ENCODE results near the gene OR10G4.
"Not testable (repeated sequence)": the region's sequence is repeated elsewhere in the genome, so short reads cannot be mapped to it uniquely, and the experiment has no call there.

The OR10G4 gene, protein sequence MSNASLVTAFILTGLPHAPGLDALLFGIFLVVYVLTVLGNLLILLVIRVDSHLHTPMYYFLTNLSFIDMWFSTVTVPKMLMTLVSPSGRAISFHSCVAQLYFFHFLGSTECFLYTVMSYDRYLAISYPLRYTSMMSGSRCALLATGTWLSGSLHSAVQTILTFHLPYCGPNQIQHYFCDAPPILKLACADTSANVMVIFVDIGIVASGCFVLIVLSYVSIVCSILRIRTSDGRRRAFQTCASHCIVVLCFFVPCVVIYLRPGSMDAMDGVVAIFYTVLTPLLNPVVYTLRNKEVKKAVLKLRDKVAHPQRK

DNA sequence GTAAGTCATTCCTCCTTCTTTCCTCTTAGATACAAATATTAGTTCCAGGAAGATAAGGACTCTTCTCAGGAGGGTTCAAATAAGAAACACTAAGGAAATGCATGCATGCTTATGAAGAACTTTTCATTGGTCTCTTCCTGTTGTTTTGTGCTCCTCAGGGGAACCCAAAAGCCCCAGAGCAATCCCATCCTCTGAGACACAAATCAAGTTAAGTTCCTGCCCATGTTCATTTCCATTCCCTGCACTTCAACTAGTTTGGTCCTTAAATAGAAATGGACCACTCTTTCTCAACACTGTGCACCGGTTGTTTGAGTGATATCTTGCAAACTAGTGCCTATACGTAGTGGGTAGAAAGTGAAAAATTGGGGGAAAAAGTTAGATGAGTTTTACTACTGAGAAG is at the start of gene OR10G4:
Gene OR10G4, plus strand, starts transcription at position 301 of the 400 bp plus-strand sequence. CDS start 2,578 bp downstream, outside the sequence.
- no peak within 1 kb of the TSS for H3K4me3 ChIP-seq (ENCODE audit: low read length)
- TF ChIP-seq ZNF274 (IDR thresholded peaks at IDR 0.05; ENCODE audit: low read depth, low read length) = no peak

DNA sequence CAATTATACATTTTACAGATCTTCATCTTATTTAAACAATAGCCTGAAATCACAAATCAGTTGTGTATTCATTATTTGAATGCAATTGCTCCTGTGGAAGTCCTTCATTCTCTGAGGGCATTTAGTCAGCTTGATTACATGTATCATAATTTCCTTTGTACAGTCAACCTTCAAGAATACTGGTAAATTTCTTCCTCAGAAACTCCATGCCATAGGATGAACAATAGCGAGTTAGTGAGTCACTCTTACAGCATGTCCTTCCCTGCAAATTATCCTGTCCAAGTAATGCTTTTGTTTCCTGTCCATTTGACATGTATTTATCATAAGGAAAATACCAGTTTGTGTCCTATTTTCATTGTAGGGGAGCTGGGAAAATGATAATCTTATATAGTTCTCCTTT is 39.0 kb upstream of the OR10G4 start:
- no peak for TF ChIP-seq ZNF274 (IDR thresholded peaks at IDR 0.05; ENCODE audit: low read depth, low read length)

DNA sequence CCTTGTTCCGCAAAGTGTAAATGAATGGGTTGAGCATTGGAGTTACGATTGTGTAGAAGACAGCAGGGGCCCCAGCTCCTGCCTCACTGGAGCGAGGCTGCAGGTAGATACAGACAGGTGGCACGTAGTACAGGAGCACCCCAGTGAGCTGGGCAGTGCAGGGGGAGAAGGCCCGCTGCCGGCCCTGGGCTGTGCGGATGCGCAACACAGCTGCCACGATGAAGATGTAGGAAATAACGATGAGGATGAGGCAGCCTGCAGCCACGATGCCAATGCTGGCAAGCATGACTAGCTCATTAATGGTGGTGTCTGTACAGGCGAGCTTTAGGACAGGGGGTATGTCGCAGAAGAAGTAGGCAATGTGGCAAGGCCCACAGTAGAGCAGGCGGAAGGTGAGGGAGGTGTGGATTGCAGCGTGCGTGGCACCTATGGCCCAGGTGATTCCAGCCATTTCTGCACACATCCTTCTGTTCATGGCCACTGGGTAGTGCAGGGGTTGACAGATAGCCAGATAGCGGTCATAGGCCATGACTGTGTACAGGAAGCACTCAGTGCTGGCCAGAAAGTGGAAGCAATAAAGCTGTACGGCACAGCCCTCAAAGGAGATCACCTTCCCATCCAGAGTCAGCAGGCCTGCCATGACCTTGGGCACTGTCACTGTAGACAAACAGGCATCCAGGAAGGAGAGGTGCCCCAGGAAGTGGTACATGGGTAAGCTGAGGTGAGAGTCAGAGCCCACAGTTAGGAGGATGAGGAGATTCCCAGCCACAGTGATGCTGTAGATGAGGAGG is 35.8 kb upstream of the OR10G4 start:
- no peak for TF ChIP-seq ZNF274 (IDR thresholded peaks at IDR 0.05; ENCODE audit: low read depth, low read length)

More for the DNA sequence above, 39.0 kb upstream of the OR10G4 start:
- H3K4me3 ChIP-seq (ENCODE audit: low read length) = no peak overlapping the region

DNA sequence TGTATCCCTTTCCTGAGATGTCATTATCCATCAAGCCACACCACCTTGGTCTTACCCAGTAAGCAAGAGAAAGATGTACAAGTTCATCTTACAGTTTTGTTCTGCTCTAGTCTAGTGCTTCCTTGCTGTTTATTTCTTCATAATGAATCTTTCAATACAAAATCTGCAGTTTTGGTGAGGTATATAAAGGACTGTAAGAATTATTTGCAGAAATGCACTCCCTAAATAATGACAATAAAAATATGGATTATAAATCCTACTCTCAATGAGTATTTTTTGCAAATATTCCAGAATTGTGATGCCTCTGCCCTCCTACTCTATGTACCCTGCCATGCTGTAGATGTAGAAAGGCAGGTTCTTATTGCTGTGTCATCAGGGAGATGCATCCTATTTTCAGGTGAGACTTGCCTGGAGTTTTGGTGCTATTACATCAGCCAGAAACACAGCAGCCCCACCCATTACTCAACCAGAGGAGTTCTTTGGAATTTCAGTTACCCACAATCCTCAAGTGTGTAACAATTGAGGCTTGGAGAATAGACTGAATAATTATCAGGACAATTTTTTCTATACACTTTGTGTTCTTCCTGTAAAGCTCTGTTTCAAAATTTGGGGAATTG is 35.0 kb upstream of the OR10G4 start, which contains the start of gene OR10S1:
Gene OR10S1, minus strand, starts transcription at position 51 of the 617 bp plus-strand sequence. CDS start 117 bp downstream, outside the sequence.
- H3K4me3 ChIP-seq (ENCODE audit: low read length) = no peak within 1 kb of the TSS
- TF ChIP-seq ZNF274 (IDR thresholded peaks at IDR 0.05; ENCODE audit: low read depth, low read length) = no peak

More for the DNA sequence above, 35.8 kb upstream of the OR10G4 start:
- H3K4me3 ChIP-seq (ENCODE audit: low read length) = no peak overlapping the region

DNA sequence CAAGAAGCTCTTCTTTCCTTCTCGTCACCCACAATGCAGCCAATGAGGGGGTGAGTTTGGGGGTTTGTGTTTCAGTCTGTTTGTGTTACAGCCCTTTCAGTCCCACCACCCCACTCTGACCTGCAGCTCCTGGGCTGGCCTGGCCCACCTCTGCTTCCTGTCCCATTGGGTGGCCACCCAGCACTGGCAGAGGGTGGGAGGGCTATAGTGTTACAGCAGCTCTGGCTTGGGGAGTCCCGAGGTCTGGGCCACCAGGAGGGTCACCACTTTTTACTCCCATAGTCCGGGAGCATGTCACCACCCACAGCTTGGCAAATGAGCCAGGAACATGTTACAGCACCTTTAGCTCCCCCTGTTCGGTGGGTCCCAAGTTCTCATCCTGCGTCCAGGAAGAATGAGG is 33.5 kb upstream of the OR10G4 start:
- H3K4me3 ChIP-seq (ENCODE audit: low read length) = no peak overlapping the region

DNA sequence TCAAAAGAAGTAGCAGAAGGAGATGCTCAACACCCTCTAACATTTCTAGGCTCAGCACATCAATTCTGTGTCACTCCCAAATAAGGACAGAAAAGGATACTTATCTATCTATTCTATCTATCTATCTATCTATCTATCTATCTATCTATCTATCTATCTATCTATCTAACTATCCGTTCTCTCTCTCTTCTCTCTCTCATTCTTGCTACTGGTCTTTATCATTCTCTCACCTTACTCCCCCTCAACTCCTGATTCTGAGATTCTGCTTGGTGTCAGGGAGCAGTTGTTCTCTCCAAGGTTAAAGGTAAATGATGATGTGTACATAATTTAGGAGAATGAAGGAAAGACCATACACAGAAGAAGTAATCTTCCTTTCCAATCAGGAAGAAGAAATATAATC is 17.7 kb upstream of the OR10G4 start, which contains the start of gene OR10G6:
Gene OR10G6, minus strand, starts transcription at position 43 of the 400 bp plus-strand sequence. Its CDS starts 0 bp downstream, at position 43.
- no peak within 1 kb of the TSS for H3K4me3 ChIP-seq (ENCODE audit: low read length)
- TF ChIP-seq ZNF274 (IDR thresholded peaks at IDR 0.05; ENCODE audit: low read depth, low read length) = no peak

More for the DNA sequence above, 33.5 kb upstream of the OR10G4 start:
- TF ChIP-seq ZNF274 (IDR thresholded peaks at IDR 0.05; ENCODE audit: low read depth, low read length) = no peak

DNA sequence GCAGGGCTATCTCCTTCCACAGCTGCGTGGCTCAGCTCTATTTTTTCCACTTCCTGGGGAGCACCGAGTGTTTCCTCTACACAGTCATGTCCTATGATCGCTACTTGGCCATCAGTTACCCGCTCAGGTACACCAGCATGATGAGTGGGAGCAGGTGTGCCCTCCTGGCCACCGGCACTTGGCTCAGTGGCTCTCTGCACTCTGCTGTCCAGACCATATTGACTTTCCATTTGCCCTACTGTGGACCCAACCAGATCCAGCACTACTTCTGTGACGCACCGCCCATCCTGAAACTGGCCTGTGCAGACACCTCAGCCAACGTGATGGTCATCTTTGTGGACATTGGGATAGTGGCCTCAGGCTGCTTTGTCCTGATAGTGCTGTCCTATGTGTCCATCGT is 3.0 kb downstream of the OR10G4 start:
- H3K4me3 ChIP-seq (ENCODE audit: low read length) = not testable (repeated sequence)

DNA sequence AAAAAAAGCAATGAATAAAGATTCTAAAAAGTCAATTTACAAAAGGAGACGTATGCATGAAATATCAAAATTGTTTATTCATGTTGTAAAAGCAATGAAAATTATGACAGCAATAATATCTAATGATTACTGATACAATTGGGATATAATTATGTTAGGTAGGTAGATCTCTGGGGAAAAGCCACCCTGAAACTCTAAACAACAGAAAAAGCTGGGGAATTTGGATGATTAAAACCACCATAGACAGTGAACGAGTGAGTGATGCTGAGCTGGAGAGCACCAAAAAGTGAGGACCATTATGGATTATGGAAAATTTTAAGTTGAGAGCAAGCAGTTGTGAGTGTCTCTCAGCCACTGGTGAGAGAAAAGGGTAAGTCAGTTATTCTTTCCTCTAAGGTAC is 13.7 kb downstream of the OR10G4 start, which contains the start of gene OR10G8:
Gene OR10G8, plus strand, starts transcription at position 301 of the 400 bp plus-strand sequence. CDS start 2,825 bp downstream, outside the sequence.
- no peak within 1 kb of the TSS for H3K4me3 ChIP-seq (ENCODE audit: low read length)
- no peak for TF ChIP-seq ZNF274 (IDR thresholded peaks at IDR 0.05; ENCODE audit: low read depth, low read length)

DNA sequence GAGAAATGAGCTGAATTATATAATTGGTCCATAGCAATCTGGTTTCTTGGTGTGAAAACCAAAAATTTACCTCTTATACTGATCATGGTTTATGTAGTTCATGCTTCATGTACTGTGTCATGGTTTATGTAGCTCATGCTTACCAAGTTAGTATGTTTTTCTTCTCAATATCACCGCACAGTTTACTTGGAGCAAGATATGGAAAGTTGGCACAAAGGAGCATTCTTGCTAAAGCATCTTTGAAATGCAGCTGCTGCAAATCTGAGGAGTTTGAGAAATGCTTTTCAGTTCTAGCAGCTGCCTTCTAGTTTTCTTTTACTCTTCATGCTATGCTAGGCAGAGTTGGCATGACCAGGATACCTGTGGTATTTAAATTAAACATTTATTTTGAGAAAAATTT is 23.9 kb downstream of the OR10G4 start:
- no peak for TF ChIP-seq ZNF274 (IDR thresholded peaks at IDR 0.05; ENCODE audit: low read depth, low read length)
- no peak overlapping the region for H3K4me3 ChIP-seq (ENCODE audit: low read length)

DNA sequence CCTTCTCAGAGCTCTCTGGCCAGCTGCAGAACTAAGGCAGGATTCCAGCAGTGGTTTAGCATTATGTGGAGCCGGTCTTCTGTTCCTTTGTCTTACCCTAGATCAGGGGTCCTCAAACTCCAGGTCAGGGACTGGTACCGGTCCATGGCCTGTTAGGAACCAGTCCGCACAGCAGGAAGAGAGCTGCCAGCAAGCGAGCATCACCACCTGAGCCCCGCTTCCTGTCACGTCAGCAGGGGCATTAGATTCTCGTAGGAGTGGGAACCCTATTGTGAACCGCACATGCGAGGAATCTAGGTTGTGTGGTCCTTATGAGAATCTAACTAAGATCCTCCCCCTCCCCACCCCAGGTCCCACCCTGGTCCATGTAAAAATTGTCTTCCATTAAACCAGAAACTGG is 26.8 kb downstream of the OR10G4 start:
- no peak for TF ChIP-seq ZNF274 (IDR thresholded peaks at IDR 0.05; ENCODE audit: low read depth, low read length)

DNA sequence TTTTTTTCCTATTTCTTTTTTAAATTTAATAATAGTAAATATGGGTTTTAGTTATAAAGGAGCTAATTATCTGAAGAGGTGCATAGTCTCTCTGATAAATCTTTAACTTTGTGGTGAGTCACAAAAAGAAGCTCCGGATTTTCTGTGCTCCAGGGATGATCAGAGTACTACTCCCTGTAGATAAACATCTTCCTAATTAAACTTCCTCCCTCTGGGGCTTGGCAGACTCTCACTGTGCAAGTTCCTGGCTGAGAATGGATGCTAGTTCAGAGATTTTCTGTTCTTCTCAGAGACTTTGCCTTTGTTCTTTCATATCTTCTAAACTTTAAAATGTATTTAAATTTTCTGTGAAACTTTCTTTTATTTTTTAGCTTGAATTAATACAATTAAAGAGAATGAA is 28.5 kb downstream of the OR10G4 start, which contains the start of gene OR10G7:
Gene OR10G7, minus strand, starts transcription at position 72 of the 400 bp plus-strand sequence. CDS start 2,324 bp downstream, outside the sequence.
- no peak within 1 kb of the TSS for H3K4me3 ChIP-seq (ENCODE audit: low read length)
- no peak for TF ChIP-seq ZNF274 (IDR thresholded peaks at IDR 0.05; ENCODE audit: low read depth, low read length)

More for the DNA sequence above, 26.8 kb downstream of the OR10G4 start:
- H3K4me3 ChIP-seq (ENCODE audit: low read length) = no peak overlapping the region

DNA sequence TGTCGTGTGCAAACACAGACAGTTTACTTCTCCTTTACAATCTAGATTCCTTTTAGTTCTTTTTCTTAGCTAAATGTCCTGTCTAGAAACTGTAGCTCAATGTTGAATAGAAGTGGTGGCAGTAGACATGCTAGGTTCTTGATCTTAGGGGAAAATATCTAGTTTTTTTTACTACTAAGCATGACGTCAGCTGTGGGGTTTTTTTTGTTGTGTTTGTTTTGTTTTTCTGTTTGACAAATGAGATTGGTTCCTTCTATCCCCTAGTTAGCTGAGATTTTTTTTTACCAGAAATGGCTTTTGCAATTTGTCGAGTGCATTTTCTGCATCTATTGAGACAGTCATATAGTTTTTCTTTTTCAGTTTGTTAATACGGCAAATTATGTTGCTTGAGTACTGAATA is 30.6 kb downstream of the OR10G4 start:
- no peak for TF ChIP-seq ZNF274 (IDR thresholded peaks at IDR 0.05; ENCODE audit: low read depth, low read length)
- no peak overlapping the region for H3K4me3 ChIP-seq (ENCODE audit: low read length)

DNA sequence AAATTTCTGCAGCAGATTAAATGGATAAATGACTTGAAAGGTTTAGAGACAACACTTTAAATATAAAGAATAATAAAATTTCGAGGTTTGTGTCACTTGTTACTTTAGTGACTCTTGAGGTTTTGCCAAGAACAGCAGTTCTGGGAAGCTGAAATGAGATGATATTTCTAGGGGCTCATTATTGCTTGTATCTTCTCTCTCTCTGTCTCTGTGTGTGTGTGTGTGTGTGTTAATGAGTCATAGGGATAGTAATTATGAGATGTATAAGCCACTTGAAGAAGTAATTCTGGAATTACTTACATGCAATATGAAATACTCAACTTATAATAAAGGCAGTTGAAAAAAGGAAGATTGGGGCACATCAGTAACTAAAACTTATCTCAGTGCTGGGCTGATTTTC is 38.0 kb downstream of the OR10G4 start:
- TF ChIP-seq ZNF274 (IDR thresholded peaks at IDR 0.05; ENCODE audit: low read depth, low read length) = no peak

DNA sequence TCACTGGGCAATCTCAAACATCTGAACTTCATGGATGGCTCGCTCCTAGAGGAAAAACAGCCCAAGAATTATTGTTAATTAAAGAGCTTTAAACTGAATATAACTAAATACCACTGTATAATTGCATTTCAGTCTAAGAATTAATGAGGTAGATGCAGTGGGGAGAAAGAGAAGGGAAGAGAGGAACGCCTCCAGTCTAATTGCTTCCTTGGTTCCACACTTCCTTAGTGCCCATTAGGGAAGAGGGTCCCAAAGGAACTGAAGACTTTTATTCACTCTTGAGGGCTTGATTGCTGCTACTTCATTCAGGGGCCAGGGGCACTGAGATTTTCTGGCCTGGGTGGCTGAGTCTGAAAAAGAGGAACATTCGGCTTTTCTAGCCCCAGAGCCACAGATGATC is 40.2 kb downstream of the OR10G4 start:
- no peak overlapping the region for H3K4me3 ChIP-seq (ENCODE audit: low read length)
- no peak for TF ChIP-seq ZNF274 (IDR thresholded peaks at IDR 0.05; ENCODE audit: low read depth, low read length)

More for the DNA sequence above, 38.0 kb downstream of the OR10G4 start:
- no peak overlapping the region for H3K4me3 ChIP-seq (ENCODE audit: low read length)
